ENCODE results near the gene RPL10A.

- TF ChIP-seq, protein P1, sequence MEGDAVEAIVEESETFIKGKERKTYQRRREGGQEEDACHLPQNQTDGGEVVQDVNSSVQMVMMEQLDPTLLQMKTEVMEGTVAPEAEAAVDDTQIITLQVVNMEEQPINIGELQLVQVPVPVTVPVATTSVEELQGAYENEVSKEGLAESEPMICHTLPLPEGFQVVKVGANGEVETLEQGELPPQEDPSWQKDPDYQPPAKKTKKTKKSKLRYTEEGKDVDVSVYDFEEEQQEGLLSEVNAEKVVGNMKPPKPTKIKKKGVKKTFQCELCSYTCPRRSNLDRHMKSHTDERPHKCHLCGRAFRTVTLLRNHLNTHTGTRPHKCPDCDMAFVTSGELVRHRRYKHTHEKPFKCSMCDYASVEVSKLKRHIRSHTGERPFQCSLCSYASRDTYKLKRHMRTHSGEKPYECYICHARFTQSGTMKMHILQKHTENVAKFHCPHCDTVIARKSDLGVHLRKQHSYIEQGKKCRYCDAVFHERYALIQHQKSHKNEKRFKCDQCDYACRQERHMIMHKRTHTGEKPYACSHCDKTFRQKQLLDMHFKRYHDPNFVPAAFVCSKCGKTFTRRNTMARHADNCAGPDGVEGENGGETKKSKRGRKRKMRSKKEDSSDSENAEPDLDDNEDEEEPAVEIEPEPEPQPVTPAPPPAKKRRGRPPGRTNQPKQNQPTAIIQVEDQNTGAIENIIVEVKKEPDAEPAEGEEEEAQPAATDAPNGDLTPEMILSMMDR (IDR thresholded peaks at IDR 0.05; ENCODE audit: borderline replicate concordance, extremely low read depth, low read length, poor library complexity, severe bottlenecking): no peak
- no peak for TF ChIP-seq EZH2 (IDR thresholded peaks at IDR 0.05; ENCODE audit: borderline replicate concordance, low read depth, low read length, severe bottlenecking)
Measured at GRCh38 chr6:35474131-35474941, 6.1 kb downstream of the RPL10A start.
